HG03469 (cell line): ENCODE measurements around the gene SAMMSON.

Experiments
- ATAC-seq: cut with Tn5 transposase; IDR thresholded peaks from one replicate; pipeline ENCODE4 v1.9.1; 2021; ENCODE audit warnings: mild to moderate bottlenecking, moderate library complexity, moderate number of reproducible peaks; ENCODE audit not compliant: unreplicated experiment

Gene SAMMSON

DNA sequence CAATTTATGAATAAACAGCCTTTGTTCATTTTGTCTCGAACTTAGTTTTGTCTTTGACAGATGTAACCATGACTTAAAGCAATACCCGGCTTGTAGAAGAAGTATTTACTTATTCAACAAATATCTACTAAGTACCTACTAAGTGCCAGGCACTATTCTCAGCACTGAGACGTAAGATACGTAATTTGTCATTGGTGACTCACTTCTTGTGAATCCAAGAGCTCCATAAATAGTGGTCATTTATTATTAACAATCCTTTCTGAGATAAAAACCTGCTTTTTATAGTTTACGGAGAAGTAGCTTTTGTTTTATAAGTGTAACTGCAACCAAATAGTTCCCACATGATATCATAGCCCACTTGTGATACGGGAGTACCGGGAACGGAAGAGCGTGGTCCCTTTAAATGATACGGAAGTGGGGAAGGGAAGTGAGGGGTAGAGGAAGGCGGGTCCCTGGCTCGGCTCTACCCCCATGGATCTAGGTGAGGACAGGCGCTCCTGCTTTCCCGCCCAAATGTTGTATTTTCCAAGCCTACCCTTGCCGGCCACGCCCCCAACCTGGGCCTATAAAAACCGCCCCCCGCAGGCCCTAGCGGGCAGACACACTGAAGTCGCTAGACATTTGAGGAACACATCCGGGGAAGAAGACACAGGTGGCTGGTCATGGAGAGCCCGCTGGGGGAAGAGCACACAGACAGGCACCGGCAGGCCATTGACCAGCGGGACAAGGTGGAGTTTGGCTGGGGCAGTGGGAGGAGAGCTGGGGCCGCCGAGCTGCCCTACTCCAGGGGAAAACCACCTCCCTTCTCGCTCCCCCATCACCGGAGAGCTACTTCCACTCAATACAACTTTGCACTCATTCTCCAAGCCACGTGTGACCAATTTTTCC is at the start of gene SAMMSON:
Gene SAMMSON (plus strand): TSS at position 594 of the 888 bp plus-strand sequence.
- no peak for ATAC-seq

DNA sequence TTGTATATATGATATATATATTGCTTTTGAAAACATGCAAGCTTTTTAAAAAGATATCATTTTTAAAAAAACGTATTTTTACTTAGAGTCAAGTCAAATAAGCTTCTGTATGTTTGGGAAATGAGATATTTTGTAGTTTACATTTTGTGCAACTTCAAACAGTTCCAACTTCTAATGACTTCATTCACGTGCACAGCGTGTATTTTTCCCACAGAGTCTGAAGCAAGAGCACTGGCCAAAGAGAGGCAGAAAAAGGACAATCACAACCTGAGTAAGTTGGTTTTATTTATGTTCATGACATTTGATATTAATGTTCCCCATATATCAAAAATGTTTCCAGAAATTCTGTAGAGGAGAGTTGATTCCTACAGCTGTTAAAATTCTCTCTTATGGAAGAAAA is 47.9 kb upstream of the SAMMSON start:
- no peak for ATAC-seq

DNA sequence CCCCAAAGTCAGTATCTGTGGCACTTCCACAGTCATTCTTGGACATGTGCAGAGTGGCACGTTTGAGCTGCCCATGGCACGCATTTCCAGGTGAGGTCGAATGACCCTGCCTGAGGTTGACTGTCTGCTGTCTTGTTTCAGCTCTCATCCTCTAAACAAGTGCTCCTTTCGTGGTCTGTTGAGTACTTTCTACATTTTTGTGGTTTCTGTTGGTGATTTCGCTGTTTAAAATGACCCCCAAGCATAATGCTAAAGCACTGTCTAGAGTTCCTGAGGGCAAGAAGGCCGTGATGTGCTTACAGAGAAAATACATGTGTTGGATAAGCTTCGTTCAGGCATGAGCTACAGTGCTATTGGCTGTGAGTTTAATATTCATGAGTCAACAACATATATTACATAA is 40.0 kb upstream of the SAMMSON start:
- no peak for ATAC-seq

DNA sequence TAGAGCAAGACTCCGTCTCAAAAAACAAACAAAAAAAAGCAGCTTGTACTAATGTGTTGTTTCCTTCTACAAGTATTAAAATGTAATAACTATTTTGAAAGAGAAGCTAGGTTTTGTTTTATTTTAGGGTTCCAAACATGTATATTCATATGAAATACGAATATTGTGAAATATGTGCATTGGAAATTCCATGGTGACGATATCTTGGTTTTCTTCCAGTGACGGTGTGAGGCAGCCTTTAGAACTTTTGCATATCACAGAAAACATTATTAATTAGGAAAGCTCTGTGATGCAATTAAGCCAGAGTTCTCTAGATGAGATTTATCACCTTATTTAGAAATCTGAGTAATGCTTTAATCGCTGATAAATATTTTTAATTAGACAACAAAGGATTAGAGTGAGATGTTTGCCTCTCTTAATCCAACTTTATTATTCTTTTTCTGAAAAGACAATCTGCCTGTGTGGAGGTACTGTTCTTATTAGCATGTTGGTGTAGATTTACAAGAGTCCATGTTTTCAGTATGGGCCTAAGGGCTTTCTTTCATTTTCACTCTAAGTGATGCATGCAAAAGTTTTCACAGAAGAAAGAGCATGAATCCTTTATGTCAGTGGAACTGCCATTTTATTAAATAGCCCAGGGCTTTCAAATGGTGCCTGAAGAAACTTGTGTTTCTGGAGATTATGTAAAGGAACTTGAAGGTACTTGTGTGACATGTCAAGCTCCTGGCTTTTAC is 37.7 kb upstream of the SAMMSON start:
- no peak for ATAC-seq

DNA sequence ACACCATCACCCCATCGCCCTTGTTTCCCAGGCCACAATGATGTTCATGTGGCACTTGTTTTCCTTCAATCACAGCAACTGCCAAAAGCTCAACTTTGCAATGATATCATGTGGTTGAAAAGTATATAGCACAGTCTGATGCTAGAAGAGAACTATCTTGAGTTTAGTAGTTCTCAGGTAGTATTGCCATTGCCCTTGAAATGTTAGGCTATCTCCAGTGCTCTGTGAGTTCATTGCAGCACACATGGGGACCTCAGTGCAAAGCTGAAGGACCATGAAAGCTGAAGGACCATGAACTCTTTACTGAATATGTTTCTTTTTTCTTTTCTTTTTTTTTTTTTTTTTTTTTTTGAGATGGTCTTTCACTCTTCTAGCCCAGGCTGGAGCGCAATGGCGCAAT is 35.9 kb upstream of the SAMMSON start:
- ATAC-seq = no peak

DNA sequence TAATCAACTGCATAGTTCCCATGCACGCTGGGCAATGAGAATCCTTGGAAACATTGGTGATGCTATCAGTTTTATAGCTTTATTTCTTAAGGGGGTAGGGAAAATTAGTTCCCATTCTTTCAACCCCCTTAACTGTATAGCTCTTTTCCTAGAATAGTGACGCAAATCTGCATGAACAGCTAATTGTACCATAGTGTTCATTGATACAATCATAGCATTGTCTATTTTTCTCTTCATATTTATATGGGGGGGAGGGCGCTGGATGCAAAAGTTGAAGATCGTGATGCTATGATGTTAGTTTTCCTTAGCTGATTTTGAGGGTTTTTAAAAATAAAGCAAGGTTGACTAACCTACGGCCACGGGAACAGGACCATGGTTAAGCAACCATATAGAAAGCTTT is 32.4 kb upstream of the SAMMSON start:
- ATAC-seq = no peak

DNA sequence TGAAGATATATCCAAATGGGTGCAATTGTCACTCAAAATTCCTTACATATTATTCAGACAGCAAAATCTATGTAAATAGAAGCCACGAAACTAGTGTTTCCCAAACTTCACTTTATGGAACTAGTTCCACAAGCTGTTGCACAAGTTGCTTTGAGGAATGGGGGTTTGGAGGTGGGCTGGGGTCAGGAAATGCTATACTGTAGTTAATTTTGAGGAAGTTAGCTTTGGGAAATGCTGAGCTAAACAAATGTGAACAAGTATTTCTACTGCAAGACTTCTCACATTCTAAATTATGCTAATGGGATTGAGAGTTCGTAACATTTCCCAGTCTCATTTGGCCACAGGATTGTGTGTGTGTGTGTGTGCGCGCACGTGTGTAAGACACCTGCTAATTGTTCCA is 28.7 kb upstream of the SAMMSON start:
- no peak for ATAC-seq

DNA sequence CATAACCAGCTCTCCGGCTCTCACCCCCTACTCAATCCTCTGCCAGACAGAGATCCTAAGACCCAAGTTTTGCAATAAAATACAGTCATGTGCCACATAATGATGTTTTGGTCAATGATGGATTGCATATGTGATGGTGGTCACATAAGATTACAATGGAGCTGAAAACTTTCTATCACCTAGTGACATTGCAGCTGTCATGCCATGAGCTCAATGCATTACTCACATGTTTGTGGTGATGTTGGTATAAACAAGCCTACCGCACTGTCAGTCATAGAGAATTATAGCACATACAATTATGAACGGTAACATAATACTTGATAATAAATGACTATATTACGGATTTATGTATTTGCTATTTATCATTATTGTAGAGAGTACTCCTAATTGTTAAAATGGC is 26.9 kb upstream of the SAMMSON start:
- no peak for ATAC-seq

DNA sequence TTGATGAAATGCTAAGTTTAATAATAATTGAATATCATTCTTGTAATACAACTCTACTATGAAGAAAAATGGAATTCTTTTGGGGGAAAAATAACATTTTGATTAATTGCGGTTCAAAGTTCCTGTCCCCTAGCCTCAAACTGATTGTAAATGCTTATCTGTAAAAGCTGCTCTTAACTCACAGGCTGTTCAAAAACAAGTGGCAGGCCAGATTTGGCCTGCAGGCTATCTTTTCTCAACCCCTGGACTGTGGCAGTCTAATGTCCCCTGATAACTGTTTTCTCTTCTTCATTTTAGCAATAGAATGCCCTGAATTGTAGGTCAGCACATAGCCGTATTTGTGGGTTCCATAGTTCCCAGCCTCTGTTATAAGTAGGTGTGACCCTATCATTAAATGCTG is 23.5 kb upstream of the SAMMSON start:
- ATAC-seq = no peak

DNA sequence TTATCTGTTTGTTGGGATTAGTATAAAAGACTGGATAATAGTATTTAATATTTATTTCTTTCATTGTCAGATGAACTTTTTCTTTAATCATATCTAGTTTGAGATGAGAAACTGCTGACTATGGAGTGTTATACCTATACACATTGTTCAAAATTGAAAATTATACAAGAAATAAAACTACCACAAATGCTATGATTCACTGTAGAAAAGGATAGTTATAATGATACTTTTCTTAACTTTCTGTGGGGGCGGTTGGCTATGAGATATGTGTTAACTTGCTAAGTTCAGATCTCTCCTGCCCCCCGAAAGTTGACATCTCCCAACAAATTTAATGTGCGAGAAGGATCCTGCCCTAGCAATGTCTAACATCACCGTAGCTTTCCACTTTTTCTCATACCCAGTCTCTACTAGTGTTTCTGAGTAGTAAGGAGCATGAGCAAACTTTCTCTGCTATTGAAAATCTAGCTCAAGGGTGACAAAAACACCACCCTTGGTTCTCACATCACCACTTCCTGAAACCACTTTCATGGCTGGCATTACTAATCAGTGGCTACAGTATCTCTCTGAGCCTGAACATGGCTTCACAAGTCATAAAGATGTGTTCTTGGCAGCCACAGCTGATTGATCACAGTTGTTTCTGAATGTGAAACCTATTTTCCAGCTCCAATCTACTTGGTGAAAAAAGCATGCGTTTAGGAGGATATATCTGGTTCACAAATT is 15.8 kb upstream of the SAMMSON start:
- ATAC-seq = no peak

DNA sequence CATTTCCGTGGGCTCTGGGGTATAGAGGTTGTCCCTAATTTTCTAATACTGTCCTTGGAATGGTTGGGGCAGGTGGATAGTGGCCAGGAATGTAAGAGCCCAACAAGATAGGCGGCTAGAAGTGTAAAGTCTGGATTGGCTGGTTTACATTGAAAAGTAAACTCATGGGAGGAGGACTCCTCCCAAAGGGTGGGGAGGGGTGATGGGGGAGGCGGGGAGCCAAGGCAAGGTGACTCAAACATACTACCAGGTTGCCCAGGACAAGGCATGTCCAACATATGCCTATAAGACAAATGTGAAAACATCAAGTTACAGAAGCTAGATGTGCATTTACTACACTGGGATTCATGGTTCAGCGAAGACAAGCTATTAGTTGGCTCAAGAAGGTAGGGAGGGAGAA is 14.3 kb upstream of the SAMMSON start:
- no peak for ATAC-seq

DNA sequence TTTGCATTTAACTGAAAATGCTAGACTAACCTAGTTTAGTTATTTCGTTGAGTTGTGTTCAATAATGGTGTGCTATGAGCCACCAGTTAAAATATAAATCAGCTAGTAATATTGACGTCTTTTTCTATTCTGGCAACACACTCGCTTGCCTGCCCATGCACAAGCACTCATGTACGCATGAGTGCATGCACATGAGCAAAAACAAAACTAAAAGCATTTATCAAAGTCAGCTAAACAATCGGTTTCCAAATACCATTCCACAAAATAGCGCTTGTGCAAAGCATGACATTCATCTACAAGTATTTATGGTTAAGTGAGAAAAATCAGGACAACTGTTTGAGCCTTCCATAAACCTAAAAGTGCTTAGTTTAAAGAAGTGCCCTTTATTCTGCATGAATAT is 13.1 kb upstream of the SAMMSON start:
- ATAC-seq = peak; percentile 70

DNA sequence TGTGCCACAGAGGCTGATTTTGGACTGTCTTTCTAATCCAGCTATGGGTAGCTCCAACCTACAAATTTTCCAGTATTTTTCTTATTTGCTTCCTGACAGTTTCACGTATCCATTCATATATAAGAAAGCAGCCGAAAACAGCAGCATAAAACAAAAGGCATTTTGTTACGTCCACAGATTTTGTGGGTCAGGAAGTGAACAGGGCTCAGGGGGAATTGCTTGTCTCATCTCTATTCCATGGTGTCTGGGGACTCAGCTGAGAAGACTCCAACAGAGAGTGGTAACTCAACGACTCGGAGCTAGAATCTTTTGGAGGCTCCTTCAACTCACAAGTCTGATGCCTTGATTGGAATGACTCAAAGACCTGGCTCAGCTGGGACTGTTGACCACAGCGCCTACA is 11.7 kb upstream of the SAMMSON start:
- ATAC-seq = no peak

DNA sequence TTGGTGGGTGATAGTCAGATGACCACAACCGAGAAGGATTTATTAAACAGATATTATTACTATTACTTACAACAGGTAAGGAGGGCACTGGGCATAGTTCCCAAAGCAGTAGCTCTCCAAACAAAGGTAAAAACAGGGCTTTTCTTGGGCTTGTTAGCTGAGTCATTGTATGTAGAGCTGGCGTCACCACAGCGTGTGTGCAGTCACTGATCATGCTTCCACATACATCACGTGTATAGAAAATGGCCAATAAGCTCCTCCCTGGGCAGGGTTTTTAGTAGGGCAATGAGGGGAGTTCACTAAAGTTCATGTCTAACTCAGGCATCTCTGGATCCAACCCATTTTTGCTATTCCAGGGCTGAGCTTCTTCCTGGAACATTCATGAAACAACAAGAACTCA is 5.8 kb upstream of the SAMMSON start:
- ATAC-seq = no peak

DNA sequence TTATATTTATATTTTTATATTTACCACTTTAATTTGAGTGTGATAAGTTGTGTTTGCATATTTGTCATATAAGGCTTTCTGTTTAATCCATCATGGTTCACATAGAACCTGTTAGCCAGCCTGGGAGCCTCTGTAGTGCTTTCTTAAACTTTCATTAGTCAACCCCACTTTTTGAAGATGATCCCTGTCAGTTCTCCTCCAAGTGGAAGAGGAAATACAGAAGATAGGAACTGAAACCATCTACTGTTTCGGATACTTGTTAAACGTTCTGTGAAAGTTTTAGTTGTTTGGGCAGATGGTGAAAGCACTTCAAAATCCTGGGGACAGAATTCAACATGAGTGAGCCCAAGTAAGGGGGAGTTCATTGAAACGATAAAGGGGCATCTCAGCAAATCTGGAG is 4.6 kb upstream of the SAMMSON start:
- no peak for ATAC-seq

DNA sequence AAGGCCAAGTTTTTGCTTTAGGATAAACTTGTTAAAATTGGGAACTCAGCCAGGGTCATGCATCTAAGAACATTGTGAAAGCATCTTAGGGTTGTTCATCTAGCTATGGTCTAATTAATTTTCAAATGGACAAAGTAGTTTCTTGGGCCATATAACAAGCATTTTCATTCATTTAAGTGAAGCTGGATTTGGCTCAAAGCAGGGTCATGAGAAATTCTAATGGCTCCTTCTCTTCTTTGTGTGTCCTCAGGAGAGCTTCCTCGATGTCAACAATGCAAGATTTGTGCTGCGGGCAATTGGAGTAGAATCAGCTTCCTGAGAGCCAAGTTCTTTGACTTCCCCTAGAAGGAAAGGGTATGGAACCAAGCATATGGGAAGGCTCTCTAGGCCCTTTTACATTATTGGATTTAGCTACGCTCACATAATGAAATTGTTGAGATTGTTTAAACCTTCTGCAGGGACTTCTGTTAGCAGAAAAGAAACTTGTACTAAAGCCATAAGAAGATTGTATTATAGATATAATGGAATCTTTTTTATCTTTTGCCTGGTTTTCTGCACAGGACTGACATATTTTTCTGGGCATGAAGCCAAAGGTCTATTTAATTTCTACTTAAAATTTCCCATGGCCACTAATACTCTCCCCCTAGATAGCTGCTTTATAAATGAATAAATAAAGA is 1.8 kb upstream of the SAMMSON start:
- no peak for ATAC-seq

DNA sequence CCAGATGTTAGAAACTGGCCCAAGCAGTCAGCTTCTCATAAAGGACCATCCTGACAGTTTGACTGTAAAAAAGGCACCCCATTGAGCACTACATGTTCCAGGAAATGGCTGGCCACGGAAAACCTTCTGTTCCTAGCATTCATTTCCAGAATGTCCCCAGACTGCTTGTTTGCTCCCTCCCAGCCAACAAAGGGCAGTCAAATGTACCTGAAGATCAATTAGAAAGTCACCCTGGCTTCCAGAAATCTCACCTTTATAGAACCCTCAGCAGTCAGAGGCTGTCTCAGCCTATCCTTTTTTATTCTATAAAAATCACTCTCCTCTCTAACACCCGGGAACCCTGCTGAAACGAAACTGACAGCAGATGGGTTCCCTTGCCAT is 784 bp upstream of the SAMMSON start:
- ATAC-seq = no peak

DNA sequence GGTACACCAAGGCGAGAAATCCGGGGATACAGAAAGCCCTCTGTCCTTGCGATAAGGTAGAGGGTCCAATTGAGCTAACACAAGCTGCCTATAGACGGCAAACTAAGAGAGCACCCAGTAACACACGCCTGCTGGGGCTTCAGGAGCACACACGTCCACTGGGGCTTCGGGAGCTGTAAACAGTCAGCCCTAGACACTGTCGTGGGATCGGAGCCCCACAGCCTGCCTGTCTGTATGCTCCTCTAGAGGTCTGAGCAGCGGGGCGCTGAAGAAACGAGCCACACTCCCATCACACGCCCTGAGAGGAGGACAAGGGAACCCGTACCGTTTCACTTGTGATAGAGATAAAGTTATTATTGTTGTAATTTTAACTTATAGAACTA is 486 bp downstream of the SAMMSON start:
- ATAC-seq = no peak

DNA sequence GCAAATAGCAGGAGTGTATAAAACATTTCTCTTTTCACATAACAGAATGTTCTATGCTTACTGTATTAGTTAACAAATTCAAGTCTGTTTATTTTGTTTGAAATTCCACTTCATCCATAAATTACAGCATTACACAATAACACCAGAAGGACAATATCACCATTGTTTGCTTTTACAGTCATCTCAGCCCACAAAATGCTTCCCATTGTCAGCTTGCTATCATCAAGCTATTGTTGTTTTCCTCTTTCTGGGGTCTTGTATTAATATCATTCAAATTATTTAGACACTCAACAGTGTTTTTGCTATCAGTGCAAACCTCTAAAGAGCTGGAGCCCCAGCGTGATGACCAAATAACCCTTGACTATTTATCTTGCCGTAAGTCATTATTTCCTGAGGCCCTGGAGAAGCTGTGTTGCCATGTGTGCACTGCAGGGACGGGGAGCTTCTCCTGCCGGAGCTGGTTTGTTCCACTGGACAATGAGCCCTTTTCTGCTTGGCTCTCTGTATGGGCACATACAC is 1.1 kb downstream of the SAMMSON start:
- no peak for ATAC-seq

DNA sequence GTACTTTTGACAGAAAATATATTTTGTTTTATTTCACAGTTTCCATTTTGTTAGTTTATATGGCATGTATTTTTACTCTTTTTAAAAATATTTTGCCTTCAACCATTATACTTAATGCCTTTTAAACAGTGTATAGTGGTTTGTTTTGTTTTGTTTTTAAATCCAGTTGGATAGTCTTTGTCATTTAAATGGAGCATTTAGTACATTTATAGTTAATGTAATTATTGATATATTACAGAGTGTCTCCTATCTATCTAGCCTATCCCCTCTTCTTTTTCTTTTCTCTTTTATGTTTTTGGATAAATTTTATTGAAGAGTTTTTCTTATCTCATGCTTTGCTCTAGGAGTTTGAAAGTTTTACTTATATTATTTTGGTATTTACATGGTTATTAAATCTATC is 3.6 kb downstream of the SAMMSON start:
- no peak for ATAC-seq

DNA sequence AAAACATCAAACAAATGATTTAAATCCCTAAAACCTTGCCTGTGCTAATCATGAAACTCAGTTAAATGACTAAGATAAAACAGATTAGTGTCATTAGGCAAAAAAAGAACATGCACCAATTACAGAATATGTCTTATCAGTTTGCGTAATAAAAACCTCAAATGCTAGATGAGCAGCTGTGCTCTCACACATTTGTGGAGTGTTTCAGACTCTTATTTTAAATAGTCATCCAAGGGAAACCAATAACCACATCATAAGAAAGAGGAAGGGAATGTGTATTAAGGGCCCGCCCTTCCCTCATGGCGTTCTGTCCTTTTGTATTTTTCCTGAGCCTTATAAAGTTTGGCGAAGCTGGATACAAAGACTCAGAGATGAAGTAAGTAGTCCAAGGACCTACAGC is 6.6 kb downstream of the SAMMSON start:
- ATAC-seq = no peak
